IMR-90 (cell line): ENCODE data around the gene CDKN3. TPM values are rescaled to one million over a fixed set of nuclear protein-coding genes. Genes with fewer than 3 reads are reported as not detected.

Experiments used
- ATAC-seq: fragments of 200-7000 bp; cut with Tn5 transposase; 2 replicates; pipeline ENCODE4 v1.9.1; 2020; ENCODE audit warnings: low read depth, mild to moderate bottlenecking, moderate library complexity
- BruUV-seq: library from RNA; stranded (reverse); fragments of 400-500 nt; replicated peaks from 2 replicates; lab custom pipeline; 2021; lab: Mats Ljungman, UMichigan
- CTCF ChIA-PET: fragments of 300-600 bp; formaldehyde crosslinking; extraction: SDS; loops from one replicate; lab custom pipeline; 2021; ENCODE audit warnings: antibody characterized with exemption; lab: Yijun Ruan, JAX
- POLR2A ChIA-PET: fragments of 300-600 bp; sonication (Branson Sonifier 250); formaldehyde crosslinking; loops from one replicate; lab custom pipeline; 2022; ENCODE audit warnings: antibody characterized with exemption; ENCODE audit not compliant: unreplicated experiment; lab: Charles Lee
- DNase-seq: peaks from one replicate; pipeline ENCODE4 v3.0.0; 2013
- H2AFZ ChIP-seq: replicated peaks from 2 replicates; pipeline ENCODE3; 2013; ENCODE audit warnings: low read length, mild to moderate bottlenecking; ENCODE audit not compliant: poor library complexity
- H2AK5ac ChIP-seq: 2 replicates; pipeline ENCODE4 v1.6.1; 2013; ENCODE audit warnings: low read depth, low read length, inconsistent platforms
- H2AK9ac ChIP-seq: replicated peaks from 2 replicates; pipeline ENCODE3; 2013; ENCODE audit warnings: mild to moderate bottlenecking, low read depth, low read length, moderate library complexity; ENCODE audit not compliant: poor library complexity
- H2BK120ac ChIP-seq: 2 replicates; pipeline ENCODE4 v1.6.1; 2013; ENCODE audit warnings: low read depth, low read length, inconsistent platforms
- H2BK15ac ChIP-seq: 3 replicates; pipeline ENCODE4 v1.6.1; 2013; ENCODE audit warnings: low read depth, low read length, inconsistent platforms
- H2BK20ac ChIP-seq: 2 replicates; pipeline ENCODE4 v1.6.1; 2013; ENCODE audit warnings: low read depth, mild to moderate bottlenecking, inconsistent platforms, low read length, moderate library complexity
- H2BK5ac ChIP-seq: 2 replicates; pipeline ENCODE4 v1.6.1; 2013; ENCODE audit warnings: mild to moderate bottlenecking, low read depth, low read length, inconsistent platforms; ENCODE audit not compliant: poor library complexity, severe bottlenecking
- H3K14ac ChIP-seq: replicated peaks from 2 replicates; pipeline ENCODE4 v1.6.1; 2013; ENCODE audit warnings: low read depth, low read length, inconsistent platforms
- H3K18ac ChIP-seq: 2 replicates; pipeline ENCODE4 v1.6.1; 2013; ENCODE audit warnings: low read depth, low read length, control low read depth
- H3K23ac ChIP-seq: 2 replicates; pipeline ENCODE4 v1.6.1; 2013; ENCODE audit warnings: low read depth, low read length, inconsistent platforms
- H3K27ac ChIP-seq: 2 replicates; pipeline ENCODE4 v1.5.1; 2013; ENCODE audit warnings: mild to moderate bottlenecking, control low read depth, low read length; ENCODE audit not compliant: insufficient read depth
- H3K27me3 ChIP-seq: 2 replicates; pipeline ENCODE4 v1.6.1; 2013; ENCODE audit warnings: low read length; ENCODE audit not compliant: control insufficient read depth, insufficient read depth
- H3K36me3 ChIP-seq: 2 replicates; pipeline ENCODE4 v1.6.1; 2013; ENCODE audit warnings: low read length, mixed read lengths; ENCODE audit not compliant: control insufficient read depth, insufficient read depth
- H3K4ac ChIP-seq: 2 replicates; pipeline ENCODE4 v1.6.1; 2013; ENCODE audit warnings: low read depth, low read length, inconsistent platforms
- H3K4me1 ChIP-seq: 2 replicates; pipeline ENCODE4 v1.6.1; 2013; ENCODE audit warnings: low read length, mixed read lengths; ENCODE audit not compliant: control insufficient read depth, insufficient read depth
- H3K4me2 ChIP-seq: 2 replicates; pipeline ENCODE4 v1.6.1; 2013; ENCODE audit warnings: low read depth, mild to moderate bottlenecking, control low read depth, low read length, moderate library complexity
- H3K4me3 ChIP-seq: 2 replicates; pipeline ENCODE4 v1.5.1; 2013; ENCODE audit warnings: low read depth, mild to moderate bottlenecking, control low read depth, low read length, moderate library complexity; ENCODE audit not compliant: insufficient read depth
- H3K56ac ChIP-seq: 2 replicates; pipeline ENCODE4 v1.6.1; 2013; ENCODE audit warnings: low read length, inconsistent platforms; ENCODE audit not compliant: insufficient read depth; ENCODE audit errors: extremely low read depth
- H3K79me1 ChIP-seq, 2 experiments: 2 replicates each; pipeline ENCODE4 v1.6.1; 2013; ENCODE audit warnings: low read length in 2 of 2, inconsistent platforms in 1 of 2, low read depth in 1 of 2
- H3K9ac ChIP-seq: 2 replicates; pipeline ENCODE4 v1.6.1; 2013; ENCODE audit warnings: low read depth, low read length, control low read depth
- H3K9me1 ChIP-seq: 2 replicates; pipeline ENCODE4 v1.6.1; 2013; ENCODE audit warnings: low read length, inconsistent platforms; ENCODE audit not compliant: insufficient read depth
- H3K9me3 ChIP-seq: 2 replicates; pipeline ENCODE4 v1.6.1; 2013; ENCODE audit warnings: low read length; ENCODE audit not compliant: control insufficient read depth, insufficient read depth
- H4K20me1 ChIP-seq: 2 replicates; pipeline ENCODE4 v1.6.1; 2013; ENCODE audit warnings: low read length, inconsistent platforms; ENCODE audit not compliant: insufficient read depth
- H4K5ac ChIP-seq: 2 replicates; pipeline ENCODE4 v1.6.1; 2013; ENCODE audit warnings: mild to moderate bottlenecking, low read depth, low read length, control low read depth
- H4K8ac ChIP-seq, 2 experiments: 2 replicates each; pipeline ENCODE4 v1.6.1; 2013; ENCODE audit warnings: low read depth in 2 of 2, low read length in 2 of 2, control low read depth in 1 of 2, inconsistent platforms in 1 of 2
- H4K91ac ChIP-seq: 2 replicates; pipeline ENCODE4 v1.6.1; 2013; ENCODE audit warnings: low read depth, low read length, inconsistent platforms; ENCODE audit not compliant: insufficient read depth
- CHD1 ChIP-seq: IDR thresholded peaks from 2 replicates; pipeline ENCODE4 v1.6.1; 2012; ENCODE audit warnings: low read depth, low read length, improper control_type of control experiment
- FOS ChIP-seq: fragments of 150-350 bp; IDR thresholded peaks from 2 replicates; pipeline ENCODE4 v1.6.1; 2016; ENCODE audit warnings: low read depth, low read length
- MAFK ChIP-seq: IDR thresholded peaks from 2 replicates; pipeline ENCODE4 v1.6.1; 2012; ENCODE audit warnings: low read depth, low read length, improper control_type of control experiment
- RAD21 ChIP-seq: IDR thresholded peaks from 2 replicates; pipeline ENCODE4 v1.6.1; 2012; ENCODE audit warnings: low read length, improper control_type of control experiment
- WGBS, 2 experiments: methylation state at CpG; one replicate each; pipeline versions ENCODE4 v1.1.5 to v1.1.7; 2013; ENCODE audit warnings: missing lambda C conversion rate in 2 of 2; ENCODE audit not compliant: insufficient read length in 1 of 2; ENCODE audit errors: extremely low coverage in 2 of 2; 5-methylcytosine and 5-hydroxymethylcytosine counted together
- dilution Hi-C: fragments of 300-500 bp; cut with HindIII; formaldehyde crosslinking; loops from one replicate; pipeline ENCODE4 v1.14.3; 2018; ENCODE audit warnings: low sequenced_read_pairs; ENCODE audit not compliant: unreplicated experiment
- in situ Hi-C: fragments of 300-500 bp; cut with MboI; formaldehyde crosslinking; loops from 3 replicates; pipeline ENCODE4 v1.14.3; 2019; ENCODE audit warnings: low sequenced_read_pairs, inconsistent platforms, mixed read lengths
- intact Hi-C: fragments of 100-400 bp; cut with micrococcal nuclease; formaldehyde crosslinking; loops from 2 replicates; pipeline ENCODE4 v1.10.0; 2022
- polyA plus RNA-seq, 3 experiments: library from polyadenylated mRNA; depleted of rRNA; stranded (reverse); fragments of >200 nt; gene quantifications; 2 replicates each; pipeline ENCODE4 v1.2.3, GENCODE V29; 2012; ENCODE audit warnings: low replicate concordance in 1 of 3
- total RNA-seq: library from RNA; depleted of rRNA; stranded (reverse); fragments of >200 nt; gene quantifications from 2 replicates; pipeline ENCODE4 v1.2.3, GENCODE V29; 2012

The CDKN3 gene
- total and polyA plus RNA-seq, 2 of the 4 experiments (the other 2 are of a cell fraction), result 38.9 to 48.9 TPM

DNA sequence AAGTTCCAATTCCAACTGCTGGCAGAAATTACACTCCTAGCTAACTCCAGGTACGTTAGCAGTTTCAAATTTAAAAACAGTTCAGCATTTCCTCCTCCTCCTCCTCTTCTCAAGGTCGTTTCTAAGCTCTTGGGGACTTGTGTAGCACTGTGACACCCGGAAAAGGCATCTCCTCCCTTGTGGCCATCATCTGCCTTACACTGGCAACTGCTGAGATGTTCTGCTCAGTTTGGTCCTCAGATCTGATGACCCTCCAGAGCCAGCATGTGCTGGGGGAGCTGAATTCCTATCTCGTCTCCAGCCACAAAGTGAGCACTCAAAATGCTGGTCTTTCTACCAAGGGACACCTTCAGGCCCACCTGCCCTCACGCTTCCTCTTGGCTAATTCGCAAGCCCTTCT, 43.5 kb upstream of the CDKN3 start:
- 73% methylated on average over 2 of the region's 6 CpGs; no CpG with 5 or more reads in 1 of the 2 experiments for WGBS, 2 experiments
- in situ Hi-C loops (no loop called here), dilution Hi-C loops (no loop called here), intact Hi-C loops (no loop called here)
- no peak overlapping the region for H2BK120ac ChIP-seq
- no peaks in the 10 kb centered on the region for H4K20me1 ChIP-seq
- H3K4me1 ChIP-seq, result peaks cover 5% of the 10 kb centered on the region; the same call in 1 of the 2 replicates
- H3K4ac ChIP-seq, result no peak overlapping the region
- no TSS peak for BruUV-seq
- no peak overlapping the region for H3K27ac ChIP-seq
- H3K4me3 ChIP-seq, result no peak overlapping the region
- no peak overlapping the region for H3K4me2 ChIP-seq
- no peak overlapping the region for H4K5ac ChIP-seq
- H3K23ac ChIP-seq, result no peak overlapping the region
- H3K9me1 ChIP-seq, result 0 out of 2 replicates have a peak, but pooled peaks cover 5% of the 10 kb centered on the region
- H3K9ac ChIP-seq, result no peak overlapping the region
- no peak overlapping the region for H2AK5ac ChIP-seq
- no peaks in the 10 kb centered on the region for H3K79me1 ChIP-seq
- no peaks in the 10 kb centered on the region for H3K36me3 ChIP-seq
- H2BK20ac ChIP-seq, result no peak overlapping the region
- CTCF ChIA-PET, result interaction anchor here (0.6 kb wide), 1 partner anchor 1627 kb away, joined by 3 read pairs; no protein-coding TSS in a partner anchor
- no peak overlapping the region for H2AK9ac ChIP-seq
- POLR2A ChIA-PET, result no interaction called here
- ATAC-seq (no peak), DNase-seq (no peak)
- no peak overlapping the region for H4K91ac ChIP-seq
- no peak overlapping the region for H3K56ac ChIP-seq
- H3K18ac ChIP-seq, result no peak overlapping the region
- no peaks in the 10 kb centered on the region for H3K9me3 ChIP-seq
- H2BK15ac ChIP-seq, result no peak overlapping the region
- no peak overlapping the region for H4K8ac ChIP-seq
- no peak overlapping the region for H2AFZ ChIP-seq
- TF ChIP-seq CHD1, result no peak
- no peak for TF ChIP-seq RAD21
- no peak for TF ChIP-seq FOS
- no peak for TF ChIP-seq MAFK
- no peak overlapping the region for H3K14ac ChIP-seq
- no peak overlapping the region for H2BK5ac ChIP-seq
- peaks cover 2% of the 10 kb centered on the region; the same call in 1 of the 2 replicates for H3K27me3 ChIP-seq
